ENCODE data around the gene CDC42SE2. TPM values are rescaled to one million over a fixed set of nuclear protein-coding genes. Genes with fewer than 3 reads are reported as not detected.
"Not testable (repeated sequence)": the region's sequence is repeated elsewhere in the genome, so short reads cannot be mapped to it uniquely, and the experiment has no call there.

The CDC42SE2 gene
- total RNA-seq, 2 experiments from 2014 or later: 115 to 126 TPM

- Mint-ChIP-seq H3K36me3 (ENCODE audit: low read depth) (peaks cover 76% of the 10 kb centered on the region), H3K9me3 (ENCODE audit: insufficient read depth) (no peaks in the 10 kb centered on the region), H3K27me3 (ENCODE audit: low read depth) (no peaks in the 10 kb centered on the region), H3K4me1 (ENCODE audit: low read depth) (peaks cover 56% of the 10 kb centered on the region), H3K4me3 (no peak overlapping the region), H3K27ac (no peak overlapping the region)
- DNase-seq (no peak), ATAC-seq (no peak)
- POLR2A ChIA-PET: no interaction called here
- CTCF ChIA-PET: no interaction called here
These were observed 123.4 kb downstream of the CDC42SE2 start for GRCh38 chr5:131387255-131387654.

GRCh38 chr5:131389096-131389868 is 125.4 kb downstream of the CDC42SE2 start:
- ChIA-PET POLR2A (interaction anchor here (0.6 to 1.1 kb wide), 2 partner anchors 25 to 224 kb away, joined by 5 read pairs; no protein-coding TSS in a partner anchor), CTCF (no interaction called here)
- H3K27me3 Mint-ChIP-seq (ENCODE audit: low read depth): no peaks in the 10 kb centered on the region
- no peaks in the 10 kb centered on the region for H3K9me3 Mint-ChIP-seq (ENCODE audit: insufficient read depth)
- peaks cover 84% of the 10 kb centered on the region for H3K36me3 Mint-ChIP-seq (ENCODE audit: low read depth)
- no peak overlapping the region for H3K4me3 Mint-ChIP-seq
- H3K27ac Mint-ChIP-seq: peak overlapping the region; percentile 52
- ATAC-seq: no peak
- peaks cover 57% of the 10 kb centered on the region for H3K4me1 Mint-ChIP-seq (ENCODE audit: low read depth)
- no peak for DNase-seq

GRCh38 chr5:131389869-131390265 is 126.0 kb downstream of the CDC42SE2 start:
- ATAC-seq: no peak
- Mint-ChIP-seq H3K9me3 (ENCODE audit: insufficient read depth) (no peaks in the 10 kb centered on the region), H3K4me3 (no peak overlapping the region), H3K4me1 (ENCODE audit: low read depth) (peaks cover 56% of the 10 kb centered on the region), H3K27ac (peak overlapping the region; percentile 34), H3K27me3 (ENCODE audit: low read depth) (no peaks in the 10 kb centered on the region), H3K36me3 (ENCODE audit: low read depth) (peaks cover 83% of the 10 kb centered on the region)
- ChIA-PET CTCF (no interaction called here), POLR2A (interaction anchor here (1.1 kb wide), 1 partner anchor 24 kb away, joined by 5 read pairs; no protein-coding TSS in a partner anchor)
- DNase-seq: no peak

DNA sequence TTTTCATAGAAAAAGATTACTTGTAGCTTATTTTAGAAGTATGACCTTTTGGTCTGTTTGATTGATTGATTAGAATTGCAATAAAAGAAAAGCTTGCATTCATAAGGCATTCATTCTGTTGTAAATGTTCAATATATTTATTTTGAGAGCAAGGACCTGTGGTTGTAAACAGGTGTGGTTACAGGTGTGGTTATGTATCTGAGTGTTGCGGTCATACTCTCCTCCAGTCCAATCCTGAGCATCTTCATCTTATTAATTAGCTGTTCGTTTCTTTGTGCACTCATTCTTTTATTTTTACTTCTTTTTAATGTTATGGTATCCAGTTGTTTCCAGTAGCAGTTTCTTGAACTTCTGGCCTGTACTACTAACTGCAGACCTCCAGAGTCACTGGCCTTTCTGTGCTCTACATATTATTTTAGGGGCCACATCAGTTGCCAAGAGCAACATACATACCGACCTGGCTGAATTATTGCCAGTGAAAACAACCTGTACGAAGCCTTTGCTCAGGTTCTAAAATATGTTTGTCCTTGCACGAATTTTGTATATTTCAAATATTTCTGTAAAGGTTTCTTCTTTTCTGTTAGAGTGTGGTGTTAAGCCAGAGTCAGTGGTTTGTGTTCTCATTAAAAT is 128.7 kb downstream of the CDC42SE2 start:
- Mint-ChIP-seq H3K27me3 (ENCODE audit: low read depth) (no peaks in the 10 kb centered on the region), H3K4me3 (no peak overlapping the region), H3K9me3 (ENCODE audit: insufficient read depth) (no peaks in the 10 kb centered on the region), H3K36me3 (ENCODE audit: low read depth) (peaks cover 87% of the 10 kb centered on the region), H3K27ac (peak overlapping the region; percentile 87), H3K4me1 (ENCODE audit: low read depth) (peaks cover 70% of the 10 kb centered on the region)
- DNase-seq (no peak), ATAC-seq (no peak)
- ChIA-PET POLR2A (no interaction called here), CTCF (interaction anchor here (1.8 to 2.4 kb wide), 3 partner anchors 10 to 107 kb away, joined by 3 to 19 read pairs (median 8); no protein-coding TSS in a partner anchor)

- CTCF ChIA-PET: interaction anchor here (1.0 to 4.5 kb wide), 4 partner anchors 12 to 108 kb away, joined by 3 to 23 read pairs (median 6); no protein-coding TSS in a partner anchor
- H3K27ac Mint-ChIP-seq: peak overlapping the region; percentile 87
- H3K27me3 Mint-ChIP-seq (ENCODE audit: low read depth): no peaks in the 10 kb centered on the region
- ATAC-seq (no peak), DNase-seq (no peak)
- no peak overlapping the region for H3K4me3 Mint-ChIP-seq
- H3K4me1 Mint-ChIP-seq (ENCODE audit: low read depth): peaks cover 70% of the 10 kb centered on the region
- H3K36me3 Mint-ChIP-seq (ENCODE audit: low read depth): peaks cover 90% of the 10 kb centered on the region
- POLR2A ChIA-PET: interaction anchor here (0.7 to 3.6 kb wide), 5 partner anchors 11 to 129 kb away, joined by 3 to 20 read pairs (median 4); partner anchors contain the start of gene CDC42SE2
- no peaks in the 10 kb centered on the region for H3K9me3 Mint-ChIP-seq (ENCODE audit: insufficient read depth)
These were observed 129.7 kb downstream of the CDC42SE2 start for GRCh38 chr5:131393498-131393968.

GRCh38 chr5:131394128-131394527 is 130.3 kb downstream of the CDC42SE2 start:
- H3K4me3 Mint-ChIP-seq: peak overlapping the region; percentile 61
- POLR2A ChIA-PET: interaction anchor here (1.0 to 3.6 kb wide), 5 partner anchors 12 to 130 kb away, joined by 3 to 20 read pairs (median 4); partner anchors contain the start of gene CDC42SE2
- H3K27me3 Mint-ChIP-seq (ENCODE audit: low read depth): no peaks in the 10 kb centered on the region
- H3K4me1 Mint-ChIP-seq (ENCODE audit: low read depth): peaks cover 67% of the 10 kb centered on the region
- H3K36me3 Mint-ChIP-seq (ENCODE audit: low read depth): peaks cover 92% of the 10 kb centered on the region
- CTCF ChIA-PET: interaction anchor here (0.7 to 4.5 kb wide), 5 partner anchors 12 to 229 kb away, joined by 4 to 23 read pairs (median 7); partner anchors contain the start of gene HINT1
- H3K27ac Mint-ChIP-seq: peak overlapping the region; percentile 87
- H3K9me3 Mint-ChIP-seq (ENCODE audit: insufficient read depth): no peaks in the 10 kb centered on the region
- ATAC-seq (peak; percentile 86), DNase-seq (peak; percentile 61)

GRCh38 chr5:131396015-131396414 is 132.2 kb downstream of the CDC42SE2 start:
- CTCF ChIA-PET: interaction anchor here (0.7 to 4.5 kb wide), 8 partner anchors 12 to 131 kb away, joined by 3 to 23 read pairs (median 6); no protein-coding TSS in a partner anchor

GRCh38 chr5:131396630-131397273 is 132.9 kb downstream of the CDC42SE2 start:
- H3K4me1 Mint-ChIP-seq (ENCODE audit: low read depth): peaks cover 51% of the 10 kb centered on the region
- POLR2A ChIA-PET: interaction anchor here (1.3 to 3.6 kb wide), 5 partner anchors 15 to 133 kb away, joined by 4 to 20 read pairs (median 8); partner anchors contain the start of gene CDC42SE2
- H3K4me3 Mint-ChIP-seq: no peak overlapping the region
- DNase-seq (no peak), ATAC-seq (no peak)
- H3K9me3 Mint-ChIP-seq (ENCODE audit: insufficient read depth): peaks cover 4% of the 10 kb centered on the region
- H3K27ac Mint-ChIP-seq: peak overlapping the region; percentile 79
- no peaks in the 10 kb centered on the region for H3K27me3 Mint-ChIP-seq (ENCODE audit: low read depth)
- H3K36me3 Mint-ChIP-seq (ENCODE audit: low read depth): peaks cover 86% of the 10 kb centered on the region
- CTCF ChIA-PET: interaction anchor here (0.7 to 4.5 kb wide), 8 partner anchors 12 to 132 kb away, joined by 3 to 23 read pairs (median 6); no protein-coding TSS in a partner anchor

More at GRCh38 chr5:131396015-131396414, 132.2 kb downstream of the CDC42SE2 start:
- H3K36me3 Mint-ChIP-seq (ENCODE audit: low read depth): peaks cover 88% of the 10 kb centered on the region
- POLR2A ChIA-PET: interaction anchor here (1.3 to 3.6 kb wide), 5 partner anchors 14 to 132 kb away, joined by 4 to 20 read pairs (median 8); partner anchors contain the start of gene CDC42SE2
- peaks cover 4% of the 10 kb centered on the region for H3K9me3 Mint-ChIP-seq (ENCODE audit: insufficient read depth)
- ATAC-seq (peak; percentile 55), DNase-seq (no peak)
- no peaks in the 10 kb centered on the region for H3K27me3 Mint-ChIP-seq (ENCODE audit: low read depth)
- H3K4me1 Mint-ChIP-seq (ENCODE audit: low read depth): peaks cover 52% of the 10 kb centered on the region
- no peak overlapping the region for H3K4me3 Mint-ChIP-seq
- peak overlapping the region; percentile 79 for H3K27ac Mint-ChIP-seq

GRCh38 chr5:131399007-131399406 is 135.2 kb downstream of the CDC42SE2 start:
- ATAC-seq; DNase-seq; H3K27me3 Mint-ChIP-seq (ENCODE audit: low read depth); H3K27ac Mint-ChIP-seq; H3K4me3 Mint-ChIP-seq; CTCF ChIA-PET: not testable (repeated sequence)
- H3K4me1 Mint-ChIP-seq (ENCODE audit: low read depth): peaks cover 28% of the 10 kb centered on the region
- peaks cover 14% of the 10 kb centered on the region for H3K9me3 Mint-ChIP-seq (ENCODE audit: insufficient read depth)
- H3K36me3 Mint-ChIP-seq (ENCODE audit: low read depth): peaks cover 83% of the 10 kb centered on the region
- POLR2A ChIA-PET: interaction anchor here (0.6 to 1.1 kb wide), 2 partner anchors 114 to 134 kb away, joined by 3 to 6 read pairs; no protein-coding TSS in a partner anchor

- Mint-ChIP-seq H3K4me1 (ENCODE audit: low read depth) (peaks cover 16% of the 10 kb centered on the region), H3K4me3 (no peak overlapping the region), H3K36me3 (ENCODE audit: low read depth) (peaks cover 84% of the 10 kb centered on the region), H3K9me3 (ENCODE audit: insufficient read depth) (peaks cover 14% of the 10 kb centered on the region), H3K27ac (peak overlapping the region; percentile 9), H3K27me3 (ENCODE audit: low read depth) (no peaks in the 10 kb centered on the region)
- ChIA-PET CTCF (interaction anchor here (1.3 kb wide), 1 partner anchor 15 kb away, joined by 3 read pairs; no protein-coding TSS in a partner anchor), POLR2A (interaction anchor here (1.1 kb wide), 1 partner anchor 136 kb away, joined by 4 read pairs; no protein-coding TSS in a partner anchor)
- ATAC-seq (no peak), DNase-seq (no peak)
These were observed 136.7 kb downstream of the CDC42SE2 start for GRCh38 chr5:131400585-131400984.

DNA sequence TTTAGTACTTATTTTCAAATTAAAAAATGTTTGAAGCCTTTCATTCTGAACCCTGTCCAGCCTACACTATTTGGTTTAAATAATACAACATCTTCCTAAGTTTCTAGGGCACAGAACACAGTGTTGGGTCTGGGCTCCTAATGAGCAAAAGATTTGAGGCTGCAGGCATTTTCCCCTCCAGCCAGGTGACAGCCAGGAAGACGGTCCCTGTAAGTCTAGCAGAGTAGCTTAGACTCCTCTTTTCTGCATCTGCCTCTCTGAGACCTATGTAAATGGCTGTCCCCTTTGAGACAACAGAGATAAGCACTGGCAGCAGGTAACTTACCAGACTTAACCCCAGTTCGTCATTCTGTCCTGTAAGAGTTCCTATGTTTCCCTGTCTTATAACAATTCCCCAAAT is 141.8 kb downstream of the CDC42SE2 start:
- Mint-ChIP-seq H3K4me3 (no peak overlapping the region), H3K36me3 (ENCODE audit: low read depth) (peaks cover 77% of the 10 kb centered on the region), H3K4me1 (ENCODE audit: low read depth) (no peaks in the 10 kb centered on the region), H3K27me3 (ENCODE audit: low read depth) (no peaks in the 10 kb centered on the region), H3K27ac (peak overlapping the region; percentile 26), H3K9me3 (ENCODE audit: insufficient read depth) (peaks cover 14% of the 10 kb centered on the region)
- no peak for ATAC-seq
- POLR2A ChIA-PET: interaction anchor here (0.8 kb wide), 1 partner anchor 11 kb away, joined by 3 read pairs; no protein-coding TSS in a partner anchor
- CTCF ChIA-PET: interaction anchor here (1.0 to 1.8 kb wide), 4 partner anchors 8 to 17 kb away, joined by 3 to 4 read pairs (median 4); no protein-coding TSS in a partner anchor
- no peak for DNase-seq

All from activated CD8-positive, alpha-beta T cell treated with anti-CD3 and anti-CD28 coated beads, Interleukin-2, amount 10 ng/mL, durations not matched to agents 7 days and 5 days (primary cell).